Measurements from ENCODE around the gene GPER1.

GPER1 gene

GRCh38 chr7:1091644-1092027 is 3.7 kb downstream of the GPER1 start:
- no peak for DNase-seq

GRCh38 chr7:1092161-1092632 is 4.3 kb downstream of the GPER1 start:
- no peak for DNase-seq

- no peak for DNase-seq
Observed at GRCh38 chr7:1092806-1093501, 5.0 kb downstream of the GPER1 start.

GRCh38 chr7:1093502-1093843 is 5.6 kb downstream of the GPER1 start:
- no peak for DNase-seq

- no peak for DNase-seq
Observed at GRCh38 chr7:1093916-1094508, 6.1 kb downstream of the GPER1 start.

- DNase-seq, result no peak
Observed at GRCh38 chr7:1094870-1095269, 7.0 kb downstream of the GPER1 start.

- no peak for DNase-seq
Observed at GRCh38 chr7:1095621-1096155, 7.8 kb downstream of the GPER1 start.

- no peak for DNase-seq
Observed at GRCh38 chr7:1096156-1097119, 8.5 kb downstream of the GPER1 start.

- DNase-seq, result no peak
Observed at GRCh38 chr7:1097120-1097504, 9.2 kb downstream of the GPER1 start.

GRCh38 chr7:1098243-1099153 is 10.6 kb downstream of the GPER1 start:
- DNase-seq, result no peak

GRCh38 chr7:1099154-1099542 is 11.2 kb downstream of the GPER1 start:
- DNase-seq, result no peak

GRCh38 chr7:1099637-1100036 is 11.7 kb downstream of the GPER1 start:
- no peak for DNase-seq

- no peak for DNase-seq
Observed at GRCh38 chr7:1100386-1100785, 12.5 kb downstream of the GPER1 start.

GRCh38 chr7:1100834-1101562 is 13.1 kb downstream of the GPER1 start:
- DNase-seq, result no peak

GRCh38 chr7:1101563-1102431 is 13.9 kb downstream of the GPER1 start:
- no peak for DNase-seq

- no peak for DNase-seq
Observed at GRCh38 chr7:1103009-1103788, 15.3 kb downstream of the GPER1 start.

GRCh38 chr7:1103789-1104515 is 16.0 kb downstream of the GPER1 start:
- DNase-seq, result no peak

GRCh38 chr7:1104516-1105179 is 16.7 kb downstream of the GPER1 start:
- DNase-seq, result no peak

- no peak for DNase-seq
Observed at GRCh38 chr7:1105189-1105588, 17.3 kb downstream of the GPER1 start.

Data from fibroblast of skin of right biceps (primary cell).